ENCODE measurements around the gene ADCY3. TPM values are rescaled to one million over a fixed set of nuclear protein-coding genes. Genes with fewer than 3 reads are reported as not detected.
A peak's percentile ranks its signal among the peaks of the same experiment; 100 is the strongest.

Gene ADCY3
- total RNA-seq, 3 donors from 2014 or later, result 24.9 to 30.4 (median 25.3) TPM

DNA sequence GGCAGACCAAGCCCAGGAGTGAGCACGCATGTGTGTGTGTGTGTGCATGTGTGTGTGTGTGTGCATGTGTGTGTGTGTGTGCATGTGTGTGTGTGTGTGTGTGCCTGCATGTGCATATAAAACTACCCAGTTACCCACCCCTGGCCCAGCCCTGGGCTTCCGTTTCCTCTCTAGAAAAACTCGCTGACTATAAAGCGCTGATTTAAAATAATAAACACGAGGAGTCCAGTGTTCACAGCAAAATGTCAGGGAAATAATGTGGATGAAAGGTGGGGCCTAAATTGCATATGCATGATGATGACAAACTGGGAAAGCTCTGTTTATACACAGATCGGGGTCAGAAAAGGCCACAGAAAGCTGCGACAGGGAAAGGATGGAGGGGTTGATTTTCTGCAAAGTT is 7.5 kb downstream of the ADCY3 start:
- DNase-seq (peak in 1 of 3 donors; percentile 74), ATAC-seq (peak; percentile 16)
- Histone ChIP-seq H3K9me3 (no peaks in the 10 kb centered on the region), H3K36me3 (ENCODE audit: low read depth) (no peaks in the 10 kb centered on the region), H3K4me1 (ENCODE audit: low read depth) (peaks cover 12% of the 10 kb centered on the region), H3K4me3 (no peak overlapping the region)
- intact Hi-C loops (cut with DNase I, micrococcal nuclease), result no loop called here
- no peak for TF ChIP-seq CTCF (IDR thresholded peaks at IDR 0.05)

GRCh38 chr2:24910245-24910644 is 9.8 kb downstream of the ADCY3 start:
- H3K9me3 ChIP-seq, result no peaks in the 10 kb centered on the region
- TF ChIP-seq CTCF (IDR thresholded peaks at IDR 0.05), result no peak
- intact Hi-C loops (cut with DNase I, micrococcal nuclease), result no loop called here
- H3K36me3 ChIP-seq (ENCODE audit: low read depth), result no peaks in the 10 kb centered on the region
- no peak overlapping the region for H3K4me3 ChIP-seq
- peaks cover 12% of the 10 kb centered on the region for H3K4me1 ChIP-seq (ENCODE audit: low read depth)
- no peak for ATAC-seq
- no peak for DNase-seq

DNA sequence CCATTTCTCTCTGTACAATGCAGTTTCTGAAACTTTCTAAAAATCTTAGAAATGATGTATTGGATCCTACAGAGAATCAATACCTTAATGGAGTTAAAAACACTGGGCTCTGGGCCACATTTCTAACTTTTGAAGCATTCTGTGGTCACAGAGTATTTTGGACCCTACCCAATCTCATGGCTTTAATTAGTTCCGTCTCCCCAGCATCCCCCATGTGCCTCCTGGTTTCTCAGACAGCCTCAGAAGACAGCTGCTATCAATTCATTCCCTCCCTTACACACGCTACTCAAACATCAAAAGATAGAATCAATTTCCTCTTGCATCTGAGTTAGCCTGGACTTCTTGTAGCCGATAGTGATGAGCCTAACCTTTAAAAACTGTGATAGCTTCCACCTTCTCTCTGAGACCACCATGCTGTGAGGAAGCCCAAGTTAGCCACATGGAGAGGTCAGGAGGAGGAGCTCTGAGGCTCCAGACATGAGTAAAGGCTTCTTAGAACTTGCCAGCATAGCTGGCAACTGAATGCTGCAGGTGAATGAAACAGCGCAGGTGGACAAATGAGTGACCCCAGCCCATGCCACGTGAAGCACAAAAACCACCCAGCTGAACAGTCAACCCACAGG is 10.4 kb downstream of the ADCY3 start:
- H3K4me1 ChIP-seq (ENCODE audit: low read depth), result peaks cover 12% of the 10 kb centered on the region
- TF ChIP-seq CTCF (IDR thresholded peaks at IDR 0.05), result no peak
- ATAC-seq (no peak), DNase-seq (no peak)
- no peaks in the 10 kb centered on the region for H3K36me3 ChIP-seq (ENCODE audit: low read depth)
- no peaks in the 10 kb centered on the region for H3K9me3 ChIP-seq
- no peak overlapping the region for H3K4me3 ChIP-seq
- intact Hi-C loops (cut with DNase I, micrococcal nuclease), result no loop called here

DNA sequence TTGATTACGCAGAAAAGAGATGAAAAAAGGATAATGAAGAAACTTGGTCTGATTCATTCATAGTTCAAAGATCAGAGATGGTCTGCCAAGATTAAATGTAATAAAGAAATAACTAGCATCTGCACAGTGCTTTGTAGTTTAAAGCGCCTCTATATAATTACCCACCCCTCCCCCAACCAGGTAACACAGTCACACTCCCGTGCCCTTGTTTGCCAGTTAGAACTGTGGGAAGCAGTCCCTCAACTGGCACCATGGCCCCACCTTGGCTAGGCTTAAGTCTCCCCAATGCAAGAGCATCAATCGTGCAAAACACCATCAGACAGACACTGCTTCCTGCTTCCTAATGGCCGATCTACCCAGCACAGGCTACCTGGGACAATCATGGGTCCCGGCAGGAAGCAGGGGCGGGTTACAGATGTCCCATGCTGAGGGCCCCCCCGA is 11.6 kb downstream of the ADCY3 start:
- DNase-seq (peak in 1 of 3 donors; percentile 41), ATAC-seq (peak; percentile 89)
- no peak for TF ChIP-seq CTCF (IDR thresholded peaks at IDR 0.05)
- no peaks in the 10 kb centered on the region for H3K9me3 ChIP-seq
- H3K36me3 ChIP-seq (ENCODE audit: low read depth), result no peaks in the 10 kb centered on the region
- no peak overlapping the region for H3K4me3 ChIP-seq
- intact Hi-C loops (cut with DNase I, micrococcal nuclease), result no loop called here
- peaks cover 10% of the 10 kb centered on the region for H3K4me1 ChIP-seq (ENCODE audit: low read depth)

DNA sequence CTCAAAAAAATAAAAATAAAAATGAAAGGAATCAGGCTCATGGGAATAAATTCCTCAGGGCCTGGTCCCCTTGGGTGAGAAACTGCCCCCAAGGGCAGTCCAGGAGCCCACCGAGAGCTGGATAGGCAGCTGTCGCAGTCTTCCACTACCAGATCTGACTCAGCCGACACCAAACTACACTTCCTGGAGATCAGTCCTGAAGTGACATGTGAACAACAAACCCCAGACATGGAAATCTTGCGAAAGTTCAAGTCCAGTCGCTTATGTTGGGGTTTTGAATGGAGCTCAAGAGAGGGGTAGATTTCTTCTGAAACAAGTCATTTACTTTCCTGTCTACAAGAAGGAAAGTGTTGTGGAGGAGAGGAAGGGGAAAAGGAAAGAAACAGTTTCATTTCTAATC is 12.9 kb downstream of the ADCY3 start:
- Histone ChIP-seq H3K4me1 (ENCODE audit: low read depth) (peaks cover 7% of the 10 kb centered on the region), H3K36me3 (ENCODE audit: low read depth) (no peaks in the 10 kb centered on the region), H3K4me3 (no peak overlapping the region), H3K9me3 (no peaks in the 10 kb centered on the region)
- intact Hi-C loops (cut with DNase I, micrococcal nuclease), result no loop called here
- TF ChIP-seq CTCF (IDR thresholded peaks at IDR 0.05), result no peak
- DNase-seq, result no peak
- ATAC-seq, result no peak

GRCh38 chr2:24906466-24906865 is 13.6 kb downstream of the ADCY3 start:
- H3K9me3 ChIP-seq, result no peaks in the 10 kb centered on the region
- H3K4me3 ChIP-seq, result no peak overlapping the region
- intact Hi-C loops (cut with DNase I, micrococcal nuclease), result no loop called here
- peaks cover 7% of the 10 kb centered on the region for H3K4me1 ChIP-seq (ENCODE audit: low read depth)
- ATAC-seq (no peak), DNase-seq (no peak)
- no peak for TF ChIP-seq CTCF (IDR thresholded peaks at IDR 0.05)
- no peaks in the 10 kb centered on the region for H3K36me3 ChIP-seq (ENCODE audit: low read depth)
